Nephron (organoid): Measurements from ENCODE around the gene PHACTR4.
"Not testable (repeated sequence)": the region's sequence is repeated elsewhere in the genome, so short reads cannot be mapped to it uniquely, and the experiment has no call there.

Source experiments
- H3K27ac Mint-ChIP-seq, 3 experiments: 2 replicates each; pipeline ENCODE4 v1.8.0; 2020; ENCODE audit warnings: mixed read lengths in 3 of 3, mild to moderate bottlenecking in 2 of 3, moderate library complexity in 1 of 3
- H3K27me3 Mint-ChIP-seq: 2 replicates; pipeline ENCODE4 v1.8.0; 2021; ENCODE audit warnings: low read depth, mild to moderate bottlenecking, moderate library complexity, mixed read lengths
- H3K36me3 Mint-ChIP-seq: 2 replicates; pipeline ENCODE4 v1.8.0; 2020; ENCODE audit warnings: low read depth, mixed read lengths
- H3K4me1 Mint-ChIP-seq: 2 replicates; pipeline ENCODE4 v1.8.0; 2020; ENCODE audit warnings: mixed read lengths
- H3K4me3 Mint-ChIP-seq, 3 experiments: 2 replicates each; pipeline ENCODE4 v1.8.0; 2020; ENCODE audit warnings: mild to moderate bottlenecking in 3 of 3, mixed read lengths in 3 of 3, moderate library complexity in 2 of 3
- H3K9me3 Mint-ChIP-seq: 2 replicates; pipeline ENCODE4 v1.8.0; 2020; ENCODE audit warnings: mixed read lengths
- CTCF ChIP-seq, 3 experiments: fragments of 200-600 bp; sonication (generic); IDR thresholded peaks; one replicate each; pipeline ENCODE4 v1.5.0; 2021; ENCODE audit warnings: antibody characterized with exemption in 3 of 3; ENCODE audit not compliant: unreplicated experiment in 3 of 3

PHACTR4 gene

DNA sequence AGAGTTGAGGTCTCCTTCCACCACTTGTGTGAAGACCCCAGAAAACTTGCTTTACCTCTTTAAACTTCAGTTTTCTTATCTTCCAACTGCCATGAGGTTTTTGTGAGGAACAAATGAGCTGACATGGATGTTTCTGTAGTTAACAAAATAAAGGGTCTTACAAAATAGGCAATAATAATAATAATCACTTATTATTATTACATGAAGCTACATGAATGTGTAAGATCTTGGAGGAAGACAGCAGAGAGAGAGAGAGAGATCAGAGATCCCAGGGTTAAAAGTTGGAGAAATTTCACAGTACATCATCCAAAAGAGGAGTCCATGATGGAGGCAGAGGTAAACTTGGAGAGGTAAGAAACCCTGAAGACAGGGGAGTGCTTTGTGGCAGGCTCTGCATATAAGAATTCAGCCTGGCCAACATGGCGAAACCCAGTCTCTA is 147.0 kb downstream of the PHACTR4 start:
- peaks cover 16% of the 10 kb centered on the region for H3K36me3 Mint-ChIP-seq
- peaks cover 15% of the 10 kb centered on the region for H3K4me1 Mint-ChIP-seq
- H3K4me3 Mint-ChIP-seq: peak overlapping the region; percentile 45 to 73 (median 50)
- no peak overlapping the region for H3K27ac Mint-ChIP-seq
- H3K9me3 Mint-ChIP-seq: no peaks in the 10 kb centered on the region
- no peaks in the 10 kb centered on the region for H3K27me3 Mint-ChIP-seq
- no peak for TF ChIP-seq CTCF (IDR thresholded peaks at IDR 0.05; ENCODE audit: unreplicated experiment in 3 of 3)

- Mint-ChIP-seq H3K27me3 (no peaks in the 10 kb centered on the region), H3K9me3 (no peaks in the 10 kb centered on the region), H3K4me3 (peak overlapping the region; percentile 87 to 89 (median 87)), H3K27ac (peak overlapping the region; percentile 40 to 81 (median 68)), H3K36me3 (peaks cover 14% of the 10 kb centered on the region), H3K4me1 (peaks cover 19% of the 10 kb centered on the region)
- TF ChIP-seq CTCF (IDR thresholded peaks at IDR 0.05; ENCODE audit: unreplicated experiment in 3 of 3): no peak
Measured at GRCh38 chr1:28517649-28517999, 148.1 kb downstream of the PHACTR4 start.

- Mint-ChIP-seq H3K27me3 (no peaks in the 10 kb centered on the region), H3K4me3 (peak overlapping the region; percentile 87 to 89 (median 87)), H3K27ac (peak overlapping the region; percentile 68 to 81 (median 69)), H3K9me3 (no peaks in the 10 kb centered on the region), H3K4me1 (peaks cover 19% of the 10 kb centered on the region), H3K36me3 (peaks cover 15% of the 10 kb centered on the region)
- TF ChIP-seq CTCF (IDR thresholded peaks at IDR 0.05; ENCODE audit: unreplicated experiment in 3 of 3): peak; percentile 99 to 100 (median 100)
Measured at GRCh38 chr1:28518000-28518744, 148.6 kb downstream of the PHACTR4 start.

DNA sequence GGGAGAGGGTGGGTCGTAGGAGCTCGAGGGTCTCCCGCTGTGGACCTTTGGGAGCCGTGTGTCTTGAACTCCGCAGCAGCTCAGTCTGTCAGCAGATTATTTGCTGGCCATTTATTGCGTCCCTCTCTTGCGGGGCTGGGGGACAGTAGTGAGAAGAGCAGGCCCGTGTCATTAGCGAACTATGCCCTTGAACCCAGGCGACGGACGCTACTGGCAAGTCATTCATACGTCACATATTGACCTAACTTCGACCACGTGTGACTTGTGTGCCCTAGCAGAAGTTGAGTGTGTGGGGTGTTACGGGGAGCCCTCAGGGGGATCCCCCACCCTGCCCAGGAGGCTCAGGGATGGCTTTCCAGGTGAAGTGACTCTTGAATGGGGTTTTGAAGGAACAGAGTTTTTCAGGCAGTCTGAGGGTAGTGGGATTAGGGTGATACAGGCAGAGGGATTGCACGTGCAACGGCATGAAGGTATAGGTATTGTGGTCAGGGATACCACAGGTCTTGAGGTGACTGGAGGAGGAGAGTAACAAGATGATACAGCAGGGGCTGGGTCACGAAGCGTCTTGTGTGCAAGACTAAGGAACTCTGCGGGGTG is 149.3 kb downstream of the PHACTR4 start:
- no peak for TF ChIP-seq CTCF (IDR thresholded peaks at IDR 0.05; ENCODE audit: unreplicated experiment in 3 of 3)
- Mint-ChIP-seq H3K36me3 (peaks cover 19% of the 10 kb centered on the region), H3K27ac (peak overlapping the region; percentile 37 to 69 (median 61)), H3K4me1 (peaks cover 19% of the 10 kb centered on the region), H3K27me3 (no peaks in the 10 kb centered on the region), H3K9me3 (no peaks in the 10 kb centered on the region), H3K4me3 (peak overlapping the region; percentile 80 to 82 (median 81))

DNA sequence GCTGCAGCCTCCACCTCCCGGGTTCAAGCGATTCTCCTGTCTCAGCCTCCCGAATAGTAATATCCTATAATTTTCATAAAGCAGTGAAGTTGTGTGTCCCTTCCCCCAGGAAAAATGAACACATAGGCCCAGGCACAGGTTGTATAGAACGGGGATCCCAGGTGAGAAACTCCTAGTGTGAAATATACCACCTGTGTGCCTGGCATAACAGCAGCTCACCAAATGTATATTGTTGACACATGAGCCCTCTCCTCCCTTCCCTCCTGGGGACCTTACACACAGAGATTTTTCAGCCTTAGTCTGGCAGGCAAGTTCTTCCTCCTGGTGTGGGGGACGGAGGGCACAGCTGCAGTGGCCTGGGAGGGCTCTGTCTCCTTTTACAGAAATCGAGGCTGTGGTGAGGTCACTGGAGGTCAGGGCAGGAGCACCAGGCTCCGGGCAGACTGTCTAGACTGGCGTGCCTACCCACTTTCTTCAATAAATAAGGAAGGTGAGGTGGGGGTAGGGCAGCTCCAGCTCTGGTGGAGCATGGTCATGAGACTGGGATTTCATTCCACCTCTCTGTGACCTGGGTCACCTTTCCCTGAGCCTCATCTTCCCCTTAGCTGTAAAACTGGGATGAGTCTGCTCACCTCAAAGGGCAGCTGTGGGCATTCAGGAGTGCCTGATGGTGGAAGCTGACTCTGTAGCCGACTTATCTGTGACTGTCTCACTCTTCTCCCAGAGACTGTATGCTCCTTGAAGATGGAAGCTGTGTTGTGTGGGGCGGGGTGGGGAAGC is 150.6 kb downstream of the PHACTR4 start:
- no peaks in the 10 kb centered on the region for H3K27me3 Mint-ChIP-seq
- peaks cover 18% of the 10 kb centered on the region for H3K36me3 Mint-ChIP-seq
- TF ChIP-seq CTCF (IDR thresholded peaks at IDR 0.05; ENCODE audit: unreplicated experiment in 3 of 3): no peak
- H3K4me3 Mint-ChIP-seq: peak overlapping the region; percentile 76 to 81 (median 76)
- peaks cover 19% of the 10 kb centered on the region for H3K4me1 Mint-ChIP-seq
- H3K27ac Mint-ChIP-seq: peak overlapping the region in 1 of 3 experiments; percentile 27
- no peaks in the 10 kb centered on the region for H3K9me3 Mint-ChIP-seq

GRCh38 chr1:28520796-28521195 is 151.3 kb downstream of the PHACTR4 start:
- Mint-ChIP-seq H3K36me3 (peaks cover 18% of the 10 kb centered on the region), H3K4me3 (peak overlapping the region in 1 of 3 experiments; percentile 76), H3K4me1 (peaks cover 19% of the 10 kb centered on the region)
- H3K9me3 Mint-ChIP-seq, H3K27ac Mint-ChIP-seq, H3K27me3 Mint-ChIP-seq: not testable (repeated sequence)
